Measurements from ENCODE around the gene SH2D3A.
A peak's percentile ranks its signal among the peaks of the same experiment; 100 is the strongest.
"Not testable (repeated sequence)": the region's sequence is repeated elsewhere in the genome, so short reads cannot be mapped to it uniquely, and the experiment has no call there.

SH2D3A gene

DNA sequence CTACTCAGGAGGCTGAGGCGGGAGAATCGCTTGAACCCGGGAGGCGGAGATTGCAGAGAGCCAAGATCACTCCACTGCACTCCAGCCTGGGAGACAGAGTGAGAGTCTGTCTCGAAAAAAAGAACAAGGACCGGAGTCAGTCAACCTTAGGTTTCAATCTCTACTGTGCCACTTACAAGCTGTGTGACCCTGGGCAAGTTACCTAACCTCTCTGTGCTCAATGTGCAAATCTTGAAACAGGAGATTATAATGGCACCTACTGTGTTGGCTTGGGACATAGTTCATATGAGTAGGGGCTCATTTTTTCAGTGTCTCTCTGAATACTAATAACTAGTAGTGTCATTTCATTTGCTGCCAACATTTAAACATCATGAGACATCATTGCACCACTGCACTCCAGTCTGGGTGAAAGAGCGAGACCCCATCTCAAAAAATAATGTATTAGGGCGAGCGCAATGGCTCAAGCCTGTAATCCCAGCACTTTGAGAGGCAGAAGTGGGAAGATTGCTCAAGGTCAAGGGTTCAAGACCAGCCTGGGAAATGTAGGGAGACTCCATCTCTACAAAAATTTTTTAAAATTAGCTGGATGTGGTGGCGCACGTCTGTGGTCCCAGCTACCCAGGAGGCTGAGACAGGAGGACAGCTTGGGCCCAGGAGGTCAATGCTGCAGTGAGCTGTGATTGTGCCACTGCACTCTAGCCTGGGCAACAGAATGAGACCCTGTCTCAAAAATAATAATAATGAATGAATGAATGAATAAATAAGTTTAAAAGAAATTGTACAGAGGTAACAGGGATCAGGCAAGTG lies 52.3 kb downstream of the SH2D3A start:
- H3K27ac Mint-ChIP-seq: no peak overlapping the region
- no peak overlapping the region for H3K4me3 Mint-ChIP-seq
- no peaks in the 10 kb centered on the region for H3K36me3 Mint-ChIP-seq
- peaks cover 7% of the 10 kb centered on the region for H3K27me3 Mint-ChIP-seq
- no peaks in the 10 kb centered on the region for H3K9me3 Mint-ChIP-seq
- H3K4me1 Mint-ChIP-seq: peaks cover 13% of the 10 kb centered on the region

DNA sequence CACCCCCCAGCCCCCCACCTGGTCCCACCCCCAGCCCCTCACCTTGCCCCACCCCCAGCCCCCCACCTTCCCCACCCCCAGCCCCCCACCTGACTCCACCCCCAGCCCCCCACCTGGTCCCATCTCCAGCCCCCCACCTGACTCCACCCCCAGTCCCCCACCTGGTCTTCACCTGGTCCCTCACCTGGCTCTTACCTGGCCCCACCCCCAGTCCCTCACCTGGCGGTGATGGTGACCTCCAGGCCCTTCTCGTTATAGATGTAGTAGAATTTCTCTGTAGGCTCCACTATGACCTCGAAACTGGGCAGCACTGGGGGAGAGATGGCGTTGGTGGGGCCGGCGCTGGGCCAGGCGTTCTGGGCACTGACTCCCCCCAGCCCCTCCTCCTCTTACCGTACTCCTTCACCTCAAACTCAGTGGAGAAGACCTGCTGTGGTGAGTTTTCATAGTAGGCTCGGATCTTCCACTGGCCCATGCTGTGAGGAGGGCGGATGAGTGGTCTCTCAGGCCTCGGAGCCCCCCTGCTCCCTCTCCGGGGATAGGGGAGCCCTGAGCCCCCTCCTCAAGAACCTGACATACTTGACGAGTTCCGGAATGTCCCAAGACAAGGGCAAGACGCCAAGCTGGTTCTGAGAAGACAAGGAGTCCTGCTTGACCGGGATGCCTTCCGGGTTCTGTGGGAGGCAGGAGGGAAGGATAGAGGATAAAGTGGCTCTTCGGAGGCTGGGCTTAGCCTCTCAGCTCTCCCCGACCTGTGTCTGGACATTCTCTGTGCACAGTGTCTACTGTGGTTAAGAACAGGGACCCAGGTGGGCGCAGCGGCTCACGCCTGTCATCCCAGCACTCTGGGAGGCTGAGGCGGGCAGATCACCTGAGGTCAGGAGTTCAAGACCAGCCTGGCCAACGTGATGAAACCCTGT lies 53.2 kb downstream of the SH2D3A start:
- H3K27ac Mint-ChIP-seq: peak overlapping the region; percentile 56
- peaks cover 13% of the 10 kb centered on the region for H3K27me3 Mint-ChIP-seq
- H3K9me3 Mint-ChIP-seq: no peaks in the 10 kb centered on the region
- no peak overlapping the region for H3K4me3 Mint-ChIP-seq
- no peaks in the 10 kb centered on the region for H3K36me3 Mint-ChIP-seq
- peaks cover 13% of the 10 kb centered on the region for H3K4me1 Mint-ChIP-seq

DNA sequence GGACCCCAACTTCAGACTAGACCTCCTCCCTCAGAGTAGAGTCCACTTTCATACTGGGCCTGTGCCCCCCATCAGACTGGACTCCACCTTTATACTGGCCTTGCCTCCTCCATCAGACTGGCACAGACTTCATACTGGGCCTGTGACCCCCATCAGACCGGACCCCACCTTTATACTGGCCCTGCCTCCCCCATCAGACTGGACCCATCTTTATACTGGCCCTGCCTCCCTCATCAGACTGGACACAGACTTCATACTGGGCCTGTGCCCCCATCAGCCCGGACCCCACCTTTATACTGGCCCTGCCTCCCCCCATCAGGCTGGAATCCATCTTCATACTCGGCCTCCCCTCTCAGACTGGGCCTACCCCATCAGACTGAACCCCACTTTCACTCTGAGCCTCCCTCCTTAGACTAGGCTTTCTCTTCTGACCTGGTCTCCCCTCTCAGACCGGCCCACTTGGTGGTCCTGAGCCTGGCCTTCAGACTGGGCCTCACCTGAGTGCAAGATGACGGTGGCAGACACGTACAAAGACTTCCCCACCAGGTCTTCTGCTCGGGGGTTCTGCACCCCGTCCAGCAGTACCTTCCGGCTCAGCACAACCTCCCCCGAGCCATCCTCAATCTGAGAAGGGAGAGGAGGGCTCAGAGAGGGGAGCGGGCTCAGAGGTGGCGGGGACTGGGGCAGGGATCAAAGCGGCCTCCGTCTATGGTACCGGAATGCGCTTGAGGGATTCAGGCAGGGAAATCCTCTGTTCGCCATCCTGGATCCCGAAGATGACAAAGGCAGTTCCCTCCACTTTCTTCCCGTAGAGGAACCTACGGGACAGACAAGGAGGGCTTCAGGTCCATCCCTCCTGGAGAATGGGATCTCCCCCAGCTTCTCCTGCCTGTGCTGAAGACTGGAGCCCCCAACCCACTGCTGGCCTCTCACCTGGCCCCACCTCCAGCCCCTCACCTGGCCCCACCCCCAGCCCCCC lies 54.3 kb downstream of the SH2D3A start:
- Mint-ChIP-seq H3K4me1 (peaks cover 13% of the 10 kb centered on the region), H3K27me3 (peaks cover 18% of the 10 kb centered on the region), H3K27ac (peak overlapping the region; percentile 10), H3K4me3 (no peak overlapping the region), H3K9me3 (no peaks in the 10 kb centered on the region), H3K36me3 (no peaks in the 10 kb centered on the region)

DNA sequence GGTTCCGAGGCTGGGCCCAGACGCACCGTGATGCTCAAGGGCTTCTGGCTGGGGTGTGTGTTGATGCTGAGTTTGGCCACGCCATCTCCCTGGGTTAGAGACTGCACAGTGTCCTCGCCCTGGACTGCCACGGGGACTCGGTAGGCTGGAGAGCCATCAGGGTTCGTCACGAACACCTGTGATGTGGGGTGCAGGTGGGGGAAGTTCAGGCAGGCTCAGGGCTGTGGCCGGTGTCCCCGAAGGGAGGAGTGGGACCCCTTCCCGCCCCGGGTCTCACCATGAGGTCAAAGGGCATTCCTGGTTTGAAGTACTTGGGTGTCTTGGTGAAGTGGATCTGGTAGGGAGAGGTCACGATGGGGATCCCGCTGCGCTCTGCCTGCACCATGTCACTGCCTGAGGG lies 55.0 kb downstream of the SH2D3A start:
- Mint-ChIP-seq H3K36me3 (no peaks in the 10 kb centered on the region), H3K27ac (peak overlapping the region; percentile 10), H3K4me1 (peaks cover 13% of the 10 kb centered on the region), H3K9me3 (no peaks in the 10 kb centered on the region), H3K4me3 (no peak overlapping the region), H3K27me3 (peaks cover 19% of the 10 kb centered on the region)

DNA sequence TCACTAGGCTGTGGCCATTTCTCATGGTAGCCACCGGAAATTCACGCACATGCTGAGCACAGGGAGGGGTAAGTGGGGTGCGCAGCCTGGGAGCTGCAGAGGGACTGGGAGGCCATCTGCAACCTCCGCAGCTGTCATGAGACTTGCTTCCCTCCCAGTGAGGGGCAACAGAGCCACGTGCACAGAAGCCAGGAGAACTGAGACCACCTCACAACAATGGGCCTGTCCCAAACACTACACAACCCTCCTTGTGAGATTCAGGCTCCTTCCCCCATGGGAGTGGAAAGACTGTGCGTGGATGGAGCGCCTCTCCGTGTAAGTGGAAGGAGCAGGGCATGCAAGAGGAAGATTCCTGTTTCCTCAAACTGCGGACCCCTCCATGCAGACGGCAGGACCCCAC lies 55.6 kb downstream of the SH2D3A start:
- Mint-ChIP-seq H3K27me3 (peaks cover 19% of the 10 kb centered on the region), H3K9me3 (no peaks in the 10 kb centered on the region), H3K36me3 (no peaks in the 10 kb centered on the region), H3K27ac (no peak overlapping the region), H3K4me1 (peaks cover 13% of the 10 kb centered on the region), H3K4me3 (no peak overlapping the region)

GRCh38 chr19:6711078-6711361 lies 56.2 kb downstream of the SH2D3A start:
- peaks cover 19% of the 10 kb centered on the region for H3K27me3 Mint-ChIP-seq
- no peak overlapping the region for H3K27ac Mint-ChIP-seq
- no peaks in the 10 kb centered on the region for H3K36me3 Mint-ChIP-seq
- H3K9me3 Mint-ChIP-seq: no peaks in the 10 kb centered on the region
- no peak overlapping the region for H3K4me3 Mint-ChIP-seq
- peaks cover 13% of the 10 kb centered on the region for H3K4me1 Mint-ChIP-seq

GRCh38 chr19:6710273-6711077 lies 56.8 kb downstream of the SH2D3A start:
- peaks cover 13% of the 10 kb centered on the region for H3K4me1 Mint-ChIP-seq

GRCh38 chr19:6709549-6709948 lies 57.7 kb downstream of the SH2D3A start:
- H3K4me1 Mint-ChIP-seq: peaks cover 13% of the 10 kb centered on the region
- no peaks in the 10 kb centered on the region for H3K9me3 Mint-ChIP-seq
- no peak overlapping the region for H3K27ac Mint-ChIP-seq
- no peak overlapping the region for H3K4me3 Mint-ChIP-seq
- no peaks in the 10 kb centered on the region for H3K36me3 Mint-ChIP-seq
- H3K27me3 Mint-ChIP-seq: peaks cover 19% of the 10 kb centered on the region

More at GRCh38 chr19:6710273-6711077, 56.8 kb downstream of the SH2D3A start:
- Mint-ChIP-seq H3K4me3 (no peak overlapping the region), H3K27me3 (peaks cover 19% of the 10 kb centered on the region), H3K9me3 (no peaks in the 10 kb centered on the region), H3K36me3 (no peaks in the 10 kb centered on the region), H3K27ac (no peak overlapping the region)

DNA sequence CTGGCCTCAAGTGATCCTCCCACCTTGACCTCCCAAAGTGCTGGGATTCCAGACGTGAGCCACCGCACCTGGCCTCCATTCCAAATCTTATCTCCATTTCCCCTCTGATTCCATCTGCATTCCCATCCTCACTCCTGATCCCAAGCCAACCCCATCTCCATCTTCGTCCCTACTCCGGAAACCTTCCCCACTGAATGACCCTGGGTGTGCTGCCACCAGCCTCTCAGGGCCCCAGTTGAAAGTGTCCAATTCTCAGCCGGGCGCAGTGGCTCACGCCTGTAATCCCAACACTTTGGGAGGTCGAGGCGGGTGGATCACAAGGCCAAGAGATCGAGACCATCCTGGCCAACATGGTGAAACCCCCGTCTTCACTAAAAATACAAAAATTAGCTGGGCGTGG lies 58.3 kb downstream of the SH2D3A start:
- H3K27ac Mint-ChIP-seq, H3K9me3 Mint-ChIP-seq, H3K36me3 Mint-ChIP-seq, H3K4me3 Mint-ChIP-seq: not testable (repeated sequence)
- H3K27me3 Mint-ChIP-seq: peaks cover 19% of the 10 kb centered on the region
- peaks cover 13% of the 10 kb centered on the region for H3K4me1 Mint-ChIP-seq

DNA sequence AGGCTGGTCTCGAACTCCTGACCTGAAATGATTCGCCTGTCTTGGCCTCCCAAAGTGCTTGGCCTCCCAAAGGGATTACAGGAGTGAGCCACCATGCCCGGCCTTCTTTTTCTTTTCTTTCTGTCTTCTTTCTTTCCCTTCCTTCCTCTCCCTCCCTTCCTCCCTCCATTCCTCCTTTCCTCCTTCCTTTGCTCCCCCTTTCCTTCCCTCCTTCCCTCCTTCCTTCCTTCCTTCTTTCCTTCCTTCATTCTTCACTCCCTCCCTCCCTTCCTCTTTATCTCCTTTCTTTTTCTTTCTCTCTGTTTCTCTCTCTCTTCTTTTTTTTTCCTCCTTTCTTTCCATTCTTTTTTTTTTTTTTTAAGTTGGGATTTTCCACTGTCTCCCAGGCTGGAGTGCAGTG lies 58.9 kb downstream of the SH2D3A start:
- Mint-ChIP-seq H3K4me3 (no peak overlapping the region), H3K4me1 (peaks cover 13% of the 10 kb centered on the region), H3K9me3 (no peaks in the 10 kb centered on the region), H3K36me3 (no peaks in the 10 kb centered on the region), H3K27me3 (peaks cover 19% of the 10 kb centered on the region), H3K27ac (peak overlapping the region; percentile 41)

GRCh38 chr19:6707658-6708018 lies 59.6 kb downstream of the SH2D3A start:
- Mint-ChIP-seq H3K27me3 (peaks cover 19% of the 10 kb centered on the region), H3K4me3 (no peak overlapping the region), H3K9me3 (no peaks in the 10 kb centered on the region), H3K36me3 (no peaks in the 10 kb centered on the region), H3K27ac (no peak overlapping the region), H3K4me1 (peaks cover 13% of the 10 kb centered on the region)

DNA sequence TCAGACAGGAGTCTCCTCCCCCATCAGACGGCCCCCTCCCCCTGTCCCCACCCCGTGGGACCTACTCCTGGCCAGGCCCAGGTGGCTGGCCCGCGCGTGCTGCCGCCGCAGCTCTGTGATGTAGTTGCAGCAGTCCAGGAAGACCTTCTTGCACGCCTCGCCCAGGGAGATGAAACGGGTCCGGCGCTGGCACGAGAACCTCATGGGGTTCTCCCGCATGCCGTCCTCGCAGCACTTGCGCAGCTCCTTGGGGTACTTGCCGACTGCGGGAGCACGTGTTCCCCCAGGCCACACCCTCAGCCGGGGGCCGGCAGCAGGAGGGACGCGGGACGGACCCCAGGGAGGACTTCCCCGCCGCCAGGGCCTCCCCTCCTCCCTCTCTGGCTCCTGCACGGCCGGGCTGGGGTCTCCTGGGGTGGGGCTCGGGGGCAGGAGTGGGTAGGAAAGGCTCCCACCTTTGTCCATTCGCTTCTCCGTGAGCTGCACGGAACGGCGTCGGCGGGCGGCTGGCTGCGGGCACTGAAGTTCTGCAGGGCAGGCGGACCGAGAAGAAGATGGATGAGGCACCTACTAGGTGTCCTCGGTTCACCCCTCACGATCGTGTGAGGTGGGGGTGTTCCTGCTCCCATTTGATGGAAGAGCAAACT lies 60.1 kb downstream of the SH2D3A start:
- Mint-ChIP-seq H3K4me1 (peaks cover 13% of the 10 kb centered on the region), H3K9me3 (no peaks in the 10 kb centered on the region), H3K27ac (no peak overlapping the region), H3K4me3 (no peak overlapping the region), H3K36me3 (no peaks in the 10 kb centered on the region), H3K27me3 (peaks cover 19% of the 10 kb centered on the region)

- no peak overlapping the region for H3K27ac Mint-ChIP-seq
- peaks cover 19% of the 10 kb centered on the region for H3K27me3 Mint-ChIP-seq
- H3K4me1 Mint-ChIP-seq: peaks cover 13% of the 10 kb centered on the region
- H3K4me3 Mint-ChIP-seq: no peak overlapping the region
- no peaks in the 10 kb centered on the region for H3K36me3 Mint-ChIP-seq
- H3K9me3 Mint-ChIP-seq: no peaks in the 10 kb centered on the region
These were observed 60.6 kb downstream of the SH2D3A start for GRCh38 chr19:6706633-6706958.

- H3K4me3 Mint-ChIP-seq: no peak overlapping the region
- H3K9me3 Mint-ChIP-seq: no peaks in the 10 kb centered on the region
- peaks cover 11% of the 10 kb centered on the region for H3K4me1 Mint-ChIP-seq
- no peaks in the 10 kb centered on the region for H3K36me3 Mint-ChIP-seq
- H3K27me3 Mint-ChIP-seq: peaks cover 17% of the 10 kb centered on the region
- H3K27ac Mint-ChIP-seq: no peak overlapping the region
These were observed 61.2 kb downstream of the SH2D3A start for GRCh38 chr19:6705931-6706632.

Data from activated naive CD4-positive, alpha-beta T cell treated with anti-CD3 and anti-CD28 coated beads, Interleukin-2, amount 50 U/mL, for 24 hours (primary cell).